Activated CD4-positive, CD25-positive, alpha-beta regulatory T cell (primary cell): Measurements from ENCODE around the gene DDO.
"Not testable (repeated sequence)": the region's sequence is repeated elsewhere in the genome, so short reads cannot be mapped to it uniquely, and the experiment has no call there.

Experiments used
- DNase-seq, 4 experiments: peaks; one replicate each; lab custom pipeline; 2025; lab: John Stamatoyannopoulos, UW

Gene DDO

GRCh38 chr6:110366975-110367374 lies 48.4 kb downstream of the DDO start:
- no peak for DNase-seq

GRCh38 chr6:110366256-110366655 lies 49.1 kb downstream of the DDO start:
- DNase-seq: no peak

- DNase-seq: no peak
Observed at GRCh38 chr6:110364364-110365105, 50.8 kb downstream of the DDO start.

GRCh38 chr6:110363748-110364147 lies 51.6 kb downstream of the DDO start:
- DNase-seq: no peak

GRCh38 chr6:110360676-110361075 lies 54.7 kb downstream of the DDO start:
- no peak for DNase-seq

GRCh38 chr6:110359556-110359955 lies 55.8 kb downstream of the DDO start:
- no peak for DNase-seq

- DNase-seq: no peak
Observed at GRCh38 chr6:110358553-110359160, 56.7 kb downstream of the DDO start.

- no peak for DNase-seq
Observed at GRCh38 chr6:110357664-110358552, 57.5 kb downstream of the DDO start, which contains the start of gene METTL24. Gene METTL24 (minus strand): TSS chr6:110358349. CDS start chr6:110358272, 77 bp downstream.

GRCh38 chr6:110357298-110357663 lies 58.1 kb downstream of the DDO start:
- no peak for DNase-seq

GRCh38 chr6:110356778-110357177 lies 58.6 kb downstream of the DDO start:
- no peak for DNase-seq

- DNase-seq: no peak
Observed at GRCh38 chr6:110355727-110356126, 59.6 kb downstream of the DDO start.

- DNase-seq: no peak
Observed at GRCh38 chr6:110355022-110355421, 60.4 kb downstream of the DDO start.

- no peak for DNase-seq
Observed at GRCh38 chr6:110354153-110354552, 61.2 kb downstream of the DDO start.

- DNase-seq: no peak
Observed at GRCh38 chr6:110353457-110354001, 61.8 kb downstream of the DDO start.

GRCh38 chr6:110352563-110353262 lies 62.7 kb downstream of the DDO start:
- no peak for DNase-seq

GRCh38 chr6:110351986-110352385 lies 63.4 kb downstream of the DDO start:
- DNase-seq: no peak

- no peak for DNase-seq
Observed at GRCh38 chr6:110351546-110351945, 63.8 kb downstream of the DDO start.

- DNase-seq: not testable (repeated sequence)
Observed at GRCh38 chr6:110350593-110350992, 64.8 kb downstream of the DDO start.

- no peak for DNase-seq
Observed at GRCh38 chr6:110348961-110349690, 66.2 kb downstream of the DDO start.

GRCh38 chr6:110345025-110345424 lies 70.3 kb downstream of the DDO start:
- no peak for DNase-seq

- DNase-seq: no peak
Observed at GRCh38 chr6:110342759-110343158, 72.6 kb downstream of the DDO start.
